Upper lobe of left lung (tissue), 4 donors: ENCODE data around the gene NKX2-4.
"Not testable (repeated sequence)": the region's sequence is repeated elsewhere in the genome, so short reads cannot be mapped to it uniquely, and the experiment has no call there.

Experiments used
- EP300 ChIP-seq, 4 donors: sonication (generic); formaldehyde crosslinking; IDR thresholded peaks; one replicate each; pipeline ENCODE4 v1.5.1; 2017; ENCODE audit warnings: antibody characterized with exemption in 4 of 4, control low read depth in 2 of 4
- POLR2A ChIP-seq, 4 donors: fragments of 450-650 bp; IDR thresholded peaks; one replicate each; pipeline ENCODE4 v1.5.1; 2016 to 2017; ENCODE audit warnings: antibody characterized with exemption in 4 of 4, mild to moderate bottlenecking in 2 of 4
- POLR2AphosphoS5 ChIP-seq, 2 donors: sonication (generic); formaldehyde crosslinking; IDR thresholded peaks; one replicate each; pipeline ENCODE4 v1.5.1; 2017; ENCODE audit warnings: antibody characterized with exemption in 2 of 2
- TF ChIP-seq, protein P1 (sequence below), 6 experiments: fragments of 450-650 bp in 4 of 6; fragments of 200-600 bp in 2 of 6; sonication (generic) in 2 of 6; IDR thresholded peaks; one replicate each; pipeline ENCODE4 v1.5.1; 2016 to 2019; ENCODE audit warnings: antibody characterized with exemption in 6 of 6

DNA sequence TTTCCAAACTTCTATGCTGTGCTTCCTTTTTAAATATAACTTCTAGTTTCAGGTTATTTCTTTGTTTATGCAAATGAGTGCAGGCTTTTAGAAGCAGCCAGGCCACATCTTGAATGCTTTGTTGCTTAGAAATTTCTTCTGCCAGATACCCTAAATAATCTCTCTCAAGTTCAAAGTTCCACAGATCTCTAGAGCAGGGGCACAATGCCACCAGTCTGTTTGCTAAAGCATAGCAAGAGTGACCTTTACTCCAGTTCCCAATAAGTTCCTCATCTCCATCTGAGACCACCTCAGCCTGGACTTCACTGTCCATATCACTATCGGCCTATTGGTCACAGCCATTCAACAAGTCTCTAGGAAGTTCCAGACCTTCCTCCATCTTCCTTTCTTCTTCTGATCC lies 26.4 kb upstream of the NKX2-4 start:
- TF ChIP-seq, protein P1, sequence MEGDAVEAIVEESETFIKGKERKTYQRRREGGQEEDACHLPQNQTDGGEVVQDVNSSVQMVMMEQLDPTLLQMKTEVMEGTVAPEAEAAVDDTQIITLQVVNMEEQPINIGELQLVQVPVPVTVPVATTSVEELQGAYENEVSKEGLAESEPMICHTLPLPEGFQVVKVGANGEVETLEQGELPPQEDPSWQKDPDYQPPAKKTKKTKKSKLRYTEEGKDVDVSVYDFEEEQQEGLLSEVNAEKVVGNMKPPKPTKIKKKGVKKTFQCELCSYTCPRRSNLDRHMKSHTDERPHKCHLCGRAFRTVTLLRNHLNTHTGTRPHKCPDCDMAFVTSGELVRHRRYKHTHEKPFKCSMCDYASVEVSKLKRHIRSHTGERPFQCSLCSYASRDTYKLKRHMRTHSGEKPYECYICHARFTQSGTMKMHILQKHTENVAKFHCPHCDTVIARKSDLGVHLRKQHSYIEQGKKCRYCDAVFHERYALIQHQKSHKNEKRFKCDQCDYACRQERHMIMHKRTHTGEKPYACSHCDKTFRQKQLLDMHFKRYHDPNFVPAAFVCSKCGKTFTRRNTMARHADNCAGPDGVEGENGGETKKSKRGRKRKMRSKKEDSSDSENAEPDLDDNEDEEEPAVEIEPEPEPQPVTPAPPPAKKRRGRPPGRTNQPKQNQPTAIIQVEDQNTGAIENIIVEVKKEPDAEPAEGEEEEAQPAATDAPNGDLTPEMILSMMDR (IDR thresholded peaks at IDR 0.05), result not testable (repeated sequence)
- not testable (repeated sequence) for TF ChIP-seq POLR2AphosphoS5, EP300, POLR2A (IDR thresholded peaks at IDR 0.05)
